ENCODE data around the gene KLHDC9. TPM values are rescaled to one million over a fixed set of nuclear protein-coding genes. Genes with fewer than 3 reads are reported as not detected.

Gene KLHDC9
- total RNA-seq, 1 donor from 2014 or later, result 10.7 TPM

Other genes starting within 250 kb of the KLHDC9 start
- 0.24 TPM for gene CD244, start 235.5 kb upstream of the KLHDC9 start, total RNA-seq
- 0.27 TPM for gene ITLN1, start 213.2 kb upstream of the KLHDC9 start, total RNA-seq
- gene ITLN2, start 143.6 kb upstream of the KLHDC9 start, total RNA-seq, result not detected
- 10.3 TPM for gene F11R, start 77.2 kb upstream of the KLHDC9 start, total RNA-seq
- 12.0 TPM for gene TSTD1, start 59.4 kb upstream of the KLHDC9 start, total RNA-seq
- gene USF1, start 52.4 kb upstream of the KLHDC9 start, total RNA-seq, result 29.2 TPM
- gene ARHGAP30, start 28.5 kb upstream of the KLHDC9 start, total RNA-seq, result 2.6 TPM
- not detected for gene NECTIN4, start 8.8 kb upstream of the KLHDC9 start, total RNA-seq
- gene PFDN2, start 19.7 kb downstream of the KLHDC9 start, total RNA-seq, result 43.1 TPM
- 31.3 TPM for gene NIT1, start 19.7 kb downstream of the KLHDC9 start, total RNA-seq
- gene DEDD, start 34.3 kb downstream of the KLHDC9 start, total RNA-seq, result 28.3 TPM
- gene UFC1, start 55.6 kb downstream of the KLHDC9 start, total RNA-seq, result 73.6 TPM
- 17.4 TPM for gene USP21, start 61.1 kb downstream of the KLHDC9 start, total RNA-seq
- 12.9 TPM for gene PPOX, start 68.1 kb downstream of the KLHDC9 start, total RNA-seq
- 22.2 TPM for gene B4GALT3, start 79.1 kb downstream of the KLHDC9 start, total RNA-seq
- gene ADAMTS4, start 100.7 kb downstream of the KLHDC9 start, total RNA-seq, result 24.0 TPM
- 253 TPM for gene NDUFS2, start 104.0 kb downstream of the KLHDC9 start, total RNA-seq
- 11.4 TPM for gene FCER1G, start 116.9 kb downstream of the KLHDC9 start, total RNA-seq
- gene APOA2, start 125.3 kb downstream of the KLHDC9 start, total RNA-seq, result not detected
- gene TOMM40L, start 127.7 kb downstream of the KLHDC9 start, total RNA-seq, result 34.1 TPM
- not detected for gene NR1I3, start 139.8 kb downstream of the KLHDC9 start, total RNA-seq
- gene PCP4L1, start 160.4 kb downstream of the KLHDC9 start, total RNA-seq, result 0.38 TPM
- 1.5 TPM for gene MPZ, start 211.6 kb downstream of the KLHDC9 start, total RNA-seq
- 306 TPM for gene SDHC, start 216.0 kb downstream of the KLHDC9 start, total RNA-seq